ENCODE measurements around the gene GSTA1. TPM values are rescaled to one million over a fixed set of nuclear protein-coding genes. Genes with fewer than 3 reads are reported as not detected.
A peak's percentile ranks its signal among the peaks of the same experiment; 100 is the strongest.
"Not testable (repeated sequence)": the region's sequence is repeated elsewhere in the genome, so short reads cannot be mapped to it uniquely, and the experiment has no call there.

The GSTA1 gene
- total RNA-seq, 1 donor from 2014 or later: 175 TPM

GRCh38 chr6:52763322-52763916 lies 40.2 kb downstream of the GSTA1 start, which contains the start of gene GSTA2:
TSS of gene GSTA2 (minus strand) at chr6:52763475. CDS start at chr6:52757947, 5,528 bp downstream.
- peak within 1 kb of the TSS; percentile 7 for H3K27ac Mint-ChIP-seq
- H3K36me3 Mint-ChIP-seq; H3K27me3 Mint-ChIP-seq; H3K9me3 Mint-ChIP-seq; H3K4me1 Mint-ChIP-seq (ENCODE audit: unreplicated experiment); DNase-seq (ENCODE audit: extremely low spot score, unreplicated experiment): not testable (repeated sequence)
- TF ChIP-seq, protein P1, sequence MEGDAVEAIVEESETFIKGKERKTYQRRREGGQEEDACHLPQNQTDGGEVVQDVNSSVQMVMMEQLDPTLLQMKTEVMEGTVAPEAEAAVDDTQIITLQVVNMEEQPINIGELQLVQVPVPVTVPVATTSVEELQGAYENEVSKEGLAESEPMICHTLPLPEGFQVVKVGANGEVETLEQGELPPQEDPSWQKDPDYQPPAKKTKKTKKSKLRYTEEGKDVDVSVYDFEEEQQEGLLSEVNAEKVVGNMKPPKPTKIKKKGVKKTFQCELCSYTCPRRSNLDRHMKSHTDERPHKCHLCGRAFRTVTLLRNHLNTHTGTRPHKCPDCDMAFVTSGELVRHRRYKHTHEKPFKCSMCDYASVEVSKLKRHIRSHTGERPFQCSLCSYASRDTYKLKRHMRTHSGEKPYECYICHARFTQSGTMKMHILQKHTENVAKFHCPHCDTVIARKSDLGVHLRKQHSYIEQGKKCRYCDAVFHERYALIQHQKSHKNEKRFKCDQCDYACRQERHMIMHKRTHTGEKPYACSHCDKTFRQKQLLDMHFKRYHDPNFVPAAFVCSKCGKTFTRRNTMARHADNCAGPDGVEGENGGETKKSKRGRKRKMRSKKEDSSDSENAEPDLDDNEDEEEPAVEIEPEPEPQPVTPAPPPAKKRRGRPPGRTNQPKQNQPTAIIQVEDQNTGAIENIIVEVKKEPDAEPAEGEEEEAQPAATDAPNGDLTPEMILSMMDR (conservative IDR thresholded peaks at IDR 0.05): peak; percentile 30
- peak within 1 kb of the TSS; percentile 67 for H3K4me3 Mint-ChIP-seq

- Mint-ChIP-seq H3K4me3 (peak overlapping the region; percentile 17), H3K27ac (peak overlapping the region; percentile 7)
- not testable (repeated sequence) for H3K27me3 Mint-ChIP-seq; H3K36me3 Mint-ChIP-seq; H3K4me1 Mint-ChIP-seq (ENCODE audit: unreplicated experiment); H3K9me3 Mint-ChIP-seq; DNase-seq (ENCODE audit: extremely low spot score, unreplicated experiment)
These were observed 41.7 kb downstream of the GSTA1 start for GRCh38 chr6:52761673-52762491.

DNA sequence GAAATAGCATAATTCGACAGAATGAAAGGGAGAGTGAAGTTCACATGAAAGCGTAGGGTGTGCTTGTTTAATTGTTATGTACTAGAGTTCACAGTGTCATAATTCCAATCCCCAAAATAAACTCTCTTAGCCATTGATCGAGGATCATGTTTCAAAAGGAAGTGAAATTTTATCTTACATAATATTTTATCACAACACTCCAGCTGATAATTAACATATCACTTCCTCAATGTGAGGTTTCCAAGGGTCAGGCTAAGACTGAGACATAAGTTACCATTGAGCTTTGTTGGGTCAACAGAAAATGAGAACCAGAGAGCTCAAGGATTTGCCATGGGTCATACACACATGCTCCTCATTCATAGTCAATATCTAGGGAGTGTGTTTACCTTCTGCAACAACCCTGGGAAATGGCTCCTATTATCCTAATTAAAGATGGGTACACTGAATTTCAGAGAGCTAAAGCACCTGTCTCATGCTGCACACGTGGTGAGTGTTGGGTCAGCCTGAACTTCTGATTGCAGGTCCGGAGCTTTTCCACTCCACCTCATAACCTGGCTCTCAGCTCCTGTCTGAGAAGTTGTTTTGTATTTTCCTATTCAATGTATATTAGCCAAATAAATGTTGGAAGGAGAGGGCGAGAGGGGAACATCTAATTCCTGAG lies 43.4 kb downstream of the GSTA1 start:
- Mint-ChIP-seq H3K27ac (no peak overlapping the region), H3K4me3 (no peak overlapping the region), H3K36me3 (no peaks in the 10 kb centered on the region), H3K27me3 (no peaks in the 10 kb centered on the region), H3K4me1 (ENCODE audit: unreplicated experiment) (peaks cover 6% of the 10 kb centered on the region), H3K9me3 (no peaks in the 10 kb centered on the region)
- DNase-seq (ENCODE audit: extremely low spot score, unreplicated experiment): no peak
- TF ChIP-seq, protein P1 (conservative IDR thresholded peaks at IDR 0.05): no peak

GRCh38 chr6:52759085-52759484 lies 44.5 kb downstream of the GSTA1 start:
- H3K36me3 Mint-ChIP-seq: no peaks in the 10 kb centered on the region
- H3K4me3 Mint-ChIP-seq: no peak overlapping the region
- no peaks in the 10 kb centered on the region for H3K27me3 Mint-ChIP-seq
- H3K27ac Mint-ChIP-seq: no peak overlapping the region
- peaks cover 6% of the 10 kb centered on the region for H3K4me1 Mint-ChIP-seq (ENCODE audit: unreplicated experiment)
- TF ChIP-seq, protein P1 (conservative IDR thresholded peaks at IDR 0.05): no peak
- DNase-seq (ENCODE audit: extremely low spot score, unreplicated experiment): no peak
- H3K9me3 Mint-ChIP-seq: no peaks in the 10 kb centered on the region

DNA sequence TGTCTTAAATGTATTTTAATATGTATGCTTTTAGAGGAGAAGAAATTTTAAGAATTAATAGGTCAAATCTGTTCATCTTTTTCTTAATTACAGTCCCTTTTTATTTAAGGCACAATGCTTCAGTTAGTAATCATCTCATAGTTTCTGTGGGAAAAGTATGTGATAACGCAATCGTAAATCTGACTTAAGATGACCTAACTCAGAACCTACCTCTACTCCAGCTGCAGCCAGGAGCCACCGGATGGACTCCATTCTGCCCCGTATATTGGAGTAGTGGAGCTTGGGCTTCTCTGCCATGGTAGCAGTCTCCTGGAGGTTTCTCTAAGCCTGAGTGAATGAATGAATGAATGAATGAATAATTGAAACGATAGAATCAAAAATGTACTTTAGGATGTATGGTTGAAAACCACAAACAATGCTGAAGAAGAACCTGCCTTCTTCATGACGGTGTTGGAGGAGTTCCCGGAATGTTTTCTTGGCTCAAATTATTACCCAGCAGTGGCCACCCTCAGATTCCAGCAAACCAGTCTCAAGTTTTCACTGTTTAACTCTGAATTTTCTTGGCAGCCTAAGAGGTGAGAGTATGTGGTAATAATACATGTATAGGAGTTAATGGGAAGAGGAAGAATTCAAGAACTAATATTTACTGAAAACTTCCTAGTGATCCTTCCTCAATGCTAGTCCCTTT lies 45.8 kb downstream of the GSTA1 start:
- H3K4me1 Mint-ChIP-seq (ENCODE audit: unreplicated experiment); H3K27me3 Mint-ChIP-seq; H3K36me3 Mint-ChIP-seq; DNase-seq (ENCODE audit: extremely low spot score, unreplicated experiment); H3K9me3 Mint-ChIP-seq; H3K27ac Mint-ChIP-seq; H3K4me3 Mint-ChIP-seq: not testable (repeated sequence)

GRCh38 chr6:52754443-52754842 lies 49.2 kb downstream of the GSTA1 start:
- TF ChIP-seq, protein P1 (conservative IDR thresholded peaks at IDR 0.05): no peak
- Mint-ChIP-seq H3K36me3 (no peaks in the 10 kb centered on the region), H3K4me3 (no peak overlapping the region)

DNA sequence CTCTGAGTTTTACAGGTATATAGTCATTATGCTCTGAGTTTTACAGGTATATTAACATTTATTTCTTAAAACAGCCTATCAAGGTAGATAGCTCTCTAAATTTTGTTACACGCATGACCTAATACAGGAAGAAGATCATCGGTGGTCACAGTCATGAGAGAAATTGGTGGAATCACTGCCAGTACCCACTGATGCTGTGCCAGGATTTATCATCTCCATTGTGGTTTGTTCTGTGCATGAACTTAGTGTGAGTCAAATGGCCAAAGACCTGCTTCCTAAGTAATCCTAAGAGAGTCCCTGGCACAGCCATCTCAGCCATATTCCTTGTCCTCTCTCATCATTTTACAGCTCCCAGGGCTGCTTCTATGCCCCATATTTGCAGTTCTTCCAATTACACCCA lies 50.5 kb downstream of the GSTA1 start:
- H3K36me3 Mint-ChIP-seq; H3K4me3 Mint-ChIP-seq; H3K27me3 Mint-ChIP-seq; H3K4me1 Mint-ChIP-seq (ENCODE audit: unreplicated experiment); H3K27ac Mint-ChIP-seq; DNase-seq (ENCODE audit: extremely low spot score, unreplicated experiment): not testable (repeated sequence)
- H3K9me3 Mint-ChIP-seq: peaks cover 11% of the 10 kb centered on the region

More at GRCh38 chr6:52754443-52754842, 49.2 kb downstream of the GSTA1 start:
- Mint-ChIP-seq H3K9me3 (peaks cover 11% of the 10 kb centered on the region), H3K27me3 (no peaks in the 10 kb centered on the region), H3K27ac (no peak overlapping the region), H3K4me1 (ENCODE audit: unreplicated experiment) (no peaks in the 10 kb centered on the region)
- no peak for DNase-seq (ENCODE audit: extremely low spot score, unreplicated experiment)

All from type B pancreatic cell (in vitro differentiated cells).